HepG2 (cell line): ENCODE data around the gene TXNDC2. TPM values are rescaled to one million over a fixed set of nuclear protein-coding genes. Genes with fewer than 3 reads are reported as not detected.
A peak's percentile ranks its signal among the peaks of the same experiment; 100 is the strongest.

ENCODE experiments used
- DR1 ChIP-seq: sonication (generic); formaldehyde crosslinking; IDR thresholded peaks from 2 replicates; pipeline ENCODE4 v1.8.0; 2021; ENCODE audit warnings: mild to moderate bottlenecking, missing genetic modification reagents, inconsistent platforms
- ETV5 ChIP-seq: IDR thresholded peaks from 2 replicates; pipeline ENCODE4 v1.6.1; 2018; ENCODE audit warnings: missing biosample characterization, missing genetic modification reagents, inconsistent platforms, borderline replicate concordance
- FOSL1 ChIP-seq: sonication (generic); formaldehyde crosslinking; IDR thresholded peaks from 2 replicates; pipeline ENCODE4 v1.9.0; 2021; ENCODE audit warnings: missing genetic modification reagents, borderline replicate concordance
- FOXK2 ChIP-seq: fragments of 450-650 bp; IDR thresholded peaks from 2 replicates; pipeline ENCODE4 v1.6.1; 2016
- HNF4A ChIP-seq: sonication (generic); formaldehyde crosslinking; IDR thresholded peaks from 2 replicates; pipeline ENCODE4 v1.4.0; 2020; ENCODE audit warnings: missing genetic modification reagents
- KMT2A ChIP-seq: sonication (generic); formaldehyde crosslinking; IDR thresholded peaks from 2 replicates; pipeline ENCODE4 v1.4.0; 2020; ENCODE audit warnings: missing genetic modification reagents
- MEIS2 ChIP-seq: sonication (generic); formaldehyde crosslinking; IDR thresholded peaks from 2 replicates; pipeline ENCODE4 v1.9.0; 2021; ENCODE audit warnings: mild to moderate bottlenecking, missing genetic modification reagents
- NFIC ChIP-seq: IDR thresholded peaks from 2 replicates; pipeline ENCODE4 v1.6.1; 2012; ENCODE audit warnings: mild to moderate bottlenecking, low read length, inconsistent platforms
- PRDM15 ChIP-seq: sonication (generic); formaldehyde crosslinking; IDR thresholded peaks from 2 replicates; pipeline ENCODE4 v1.4.0; 2020; ENCODE audit warnings: missing genetic modification reagents
- SATB2 ChIP-seq: sonication (generic); formaldehyde crosslinking; IDR thresholded peaks from 2 replicates; pipeline ENCODE4 v1.5.0; 2020; ENCODE audit warnings: missing genetic modification reagents
- TCF7L2 ChIP-seq: IDR thresholded peaks from 2 replicates; pipeline ENCODE4 v1.6.1; 2011; ENCODE audit warnings: mild to moderate bottlenecking, low read depth, low read length, moderate library complexity
- ZBTB40 ChIP-seq, 2 experiments: fragments of 450-650 bp in 1 of 2; sonication (generic) in 1 of 2; formaldehyde crosslinking in 1 of 2; IDR thresholded peaks; 2 replicates each; pipeline versions ENCODE4 v1.6.1 to v1.8.0; 2016 to 2022; ENCODE audit warnings: antibody characterized with exemption in 1 of 2, mild to moderate bottlenecking in 1 of 2, missing genetic modification reagents in 1 of 2
- ZNF451 ChIP-seq: sonication (generic); formaldehyde crosslinking; IDR thresholded peaks from 2 replicates; pipeline ENCODE4 v1.5.0; 2020; ENCODE audit warnings: mild to moderate bottlenecking, missing genetic modification reagents
- ZNF589 ChIP-seq: sonication (generic); formaldehyde crosslinking; conservative IDR thresholded peaks from 2 replicates; pipeline ENCODE4 v1.8.0; 2022; ENCODE audit warnings: mild to moderate bottlenecking, moderate library complexity, missing genetic modification reagents
- polyA plus RNA-seq, 8 experiments: library from polyadenylated mRNA; depleted of rRNA in 3 of 8; stranded (reverse) in 7 of 8; unstranded in 1 of 8; fragments of >200 nt; fragmentation: Illumina TruSeq in 4 of 8; extraction: Trizol in 4 of 8; gene quantifications; 2 replicates each; pipeline versions ENCODE4 v1.2.1 to v1.2.3, GENCODE V29; 2011 to 2016; ENCODE audit warnings: low read depth in 4 of 8, missing spikeins in 1 of 8, mixed read lengths in 1 of 8; ENCODE audit not compliant: insufficient read depth in 1 of 8
- total RNA-seq, 5 experiments: library from RNA; depleted of rRNA; stranded (reverse); fragments of >200 nt; fragmentation: Illumina TruSeq; extraction: Trizol; gene quantifications; 2 replicates each; pipeline ENCODE4 v1.2.3, GENCODE V29; 2016; ENCODE audit warnings: low read depth in 1 of 5
- TF ChIP-seq, protein P1 (sequence below): sonication (generic); formaldehyde crosslinking; IDR thresholded peaks from 2 replicates; pipeline ENCODE4 v1.8.1; 2022; ENCODE audit warnings: mild to moderate bottlenecking, missing genetic modification reagents

Gene TXNDC2
- total and polyA plus RNA-seq, 2 of the 13 experiments (the other 11 are each of a cell fraction or from before 2014, with no cell fraction given), result not detected

- peak; percentile 21; the same call in 1 of the 2 replicates for TF ChIP-seq FOSL1 (CRISPR knock-in tag)
- peak; percentile 68; the same call in 1 of the 2 replicates for TF ChIP-seq NFIC
- no peak for TF ChIP-seq ZNF589
- no peak for TF ChIP-seq MEIS2 (CRISPR knock-in tag)
- no peak for TF ChIP-seq DR1 (CRISPR knock-in tag)
- 0 out of 2 replicates have a peak, but pooled peaks have one; percentile 15 for TF ChIP-seq TCF7L2
- TF ChIP-seq FOXK2, result no peak
- TF ChIP-seq HNF4A (CRISPR knock-in tag), result peak; percentile 80
- TF ChIP-seq, protein P1, sequence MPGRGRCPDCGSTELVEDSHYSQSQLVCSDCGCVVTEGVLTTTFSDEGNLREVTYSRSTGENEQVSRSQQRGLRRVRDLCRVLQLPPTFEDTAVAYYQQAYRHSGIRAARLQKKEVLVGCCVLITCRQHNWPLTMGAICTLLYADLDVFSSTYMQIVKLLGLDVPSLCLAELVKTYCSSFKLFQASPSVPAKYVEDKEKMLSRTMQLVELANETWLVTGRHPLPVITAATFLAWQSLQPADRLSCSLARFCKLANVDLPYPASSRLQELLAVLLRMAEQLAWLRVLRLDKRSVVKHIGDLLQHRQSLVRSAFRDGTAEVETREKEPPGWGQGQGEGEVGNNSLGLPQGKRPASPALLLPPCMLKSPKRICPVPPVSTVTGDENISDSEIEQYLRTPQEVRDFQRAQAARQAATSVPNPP (CRISPR knock-in tag), result no peak
- TF ChIP-seq ETV5 (CRISPR knock-in tag), result peak; percentile 16; the same call in 1 of the 2 replicates
- no peak for TF ChIP-seq KMT2A
- no peak for TF ChIP-seq ZBTB40 (IDR thresholded peaks at IDR 0.05)
- TF ChIP-seq ZBTB40 (CRISPR knock-in tag; IDR thresholded peaks at IDR 0.05), result no peak
- no peak for TF ChIP-seq PRDM15 (CRISPR knock-in tag)
- TF ChIP-seq SATB2 (CRISPR knock-in tag), result peak; percentile 64; the same call in 1 of the 2 replicates
- no peak for TF ChIP-seq ZNF451 (CRISPR knock-in tag)
These were observed 30.7 kb upstream of the TXNDC2 start (continued) for GRCh38 chr18:9854801-9855676.
